Testis (tissue), 3 donors: ENCODE measurements around the gene TREX2. TPM values are rescaled to one million over a fixed set of nuclear protein-coding genes. Genes with fewer than 3 reads are reported as not detected.

Experiments used
- DNase-seq: peaks from one replicate; pipeline ENCODE4 v3.0.0-alpha.2; 2019
- H3K27ac ChIP-seq, 2 donors: fragments of 200-600 bp; sonication (generic); one replicate each; pipeline ENCODE4 v1.5.1; 2019
- H3K27me3 ChIP-seq: fragments of 200-600 bp; sonication (generic); one replicate; pipeline ENCODE4 v1.5.1; 2019
- H3K36me3 ChIP-seq: fragments of 200-600 bp; sonication (generic); one replicate; pipeline ENCODE4 v1.5.1; 2017; ENCODE audit warnings: low read depth; ENCODE audit errors: missing control alignments
- H3K4me1 ChIP-seq: fragments of 200-600 bp; sonication (generic); one replicate; pipeline ENCODE4 v1.5.1; 2019
- H3K4me3 ChIP-seq, 2 donors: fragments of 200-600 bp; sonication (generic); one replicate each; pipeline ENCODE4 v1.5.1; 2017 to 2019
- H3K9me3 ChIP-seq: fragments of 200-600 bp; sonication (generic); one replicate; pipeline ENCODE4 v1.5.1; 2017
- CTCF ChIP-seq, 3 experiments: fragments of 450-650 bp in 2 of 3; fragments of 200-600 bp in 1 of 3; sonication (generic) in 1 of 3; IDR thresholded peaks; one replicate each; pipeline ENCODE4 v1.5.1; 2016 to 2019; ENCODE audit warnings: antibody characterized with exemption in 3 of 3, mild to moderate bottlenecking in 2 of 3, moderate library complexity in 1 of 3
- POLR2A ChIP-seq: fragments of 450-650 bp; IDR thresholded peaks from one replicate; pipeline ENCODE4 v1.6.1; 2017; ENCODE audit warnings: antibody characterized with exemption, mild to moderate bottlenecking, moderate library complexity
- WGBS, 2 donors: methylation state at CpG; one replicate each; pipeline ENCODE4 v1.1.5; 2018; 5-methylcytosine and 5-hydroxymethylcytosine counted together
- intact Hi-C: fragments of 100-400 bp; cut with DNase I; formaldehyde crosslinking; loops from one replicate; pipeline ENCODE4 v1.15.1; 2023; ENCODE audit warnings: low total_unique reads
- polyA plus RNA-seq: library from polyadenylated mRNA; stranded (reverse); fragments of 350-450 nt; fragmentation: Illumina TruSeq; extraction: RNeasy Lipid Tissue Mini Kit (QIAGEN cat#74804); gene quantifications from one replicate; pipeline ENCODE4 v1.2.3, GENCODE V29; 2014; ENCODE audit warnings: low read depth, low replicate concordance; ENCODE audit not compliant: insufficient read depth
- total RNA-seq, 2 donors: library from RNA; depleted of rRNA; stranded (reverse); fragments of >200 nt; gene quantifications; one replicate each; pipeline ENCODE4 v1.2.3, GENCODE V29; 2016

Gene TREX2
- total and polyA plus RNA-seq, 3 donors from 2014 or later, result 0.51 to 7.5 (median 4.0) TPM

DNA sequence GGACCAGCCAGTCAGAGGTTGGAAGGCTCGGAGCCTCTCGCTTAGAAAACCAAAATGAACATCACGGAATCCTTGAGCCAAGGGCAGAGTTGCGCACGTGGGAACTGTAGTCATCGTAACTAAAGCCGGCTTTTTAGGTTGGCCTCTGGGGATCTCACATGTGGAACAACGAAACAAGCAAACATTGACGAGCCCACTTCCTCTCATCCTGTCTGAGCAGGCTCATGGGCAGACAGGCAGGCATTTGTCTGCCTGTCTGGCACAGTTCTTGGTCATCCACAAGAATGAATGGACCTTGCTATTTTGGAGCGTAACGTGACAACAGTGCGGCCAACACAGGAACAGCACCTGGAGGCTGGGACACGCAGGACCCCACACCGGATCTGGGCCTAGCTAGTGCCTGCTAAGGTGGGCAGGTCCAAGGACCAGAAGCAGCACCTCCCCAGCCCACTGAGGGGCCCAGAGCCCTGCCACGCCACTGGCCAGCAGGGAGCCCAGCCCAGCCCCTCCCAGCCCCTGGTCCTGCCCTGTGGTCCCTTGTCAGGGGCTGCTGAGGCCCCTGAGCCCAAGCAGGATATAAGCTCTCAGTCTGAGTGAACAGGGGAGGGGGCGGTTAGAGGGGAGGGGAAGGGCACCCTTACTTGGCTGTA is 9.2 kb upstream of the TREX2 start:
- 95 to 97% methylated on average over 11 to 15 of the region's 16 CpGs for WGBS, 2 donors

DNA sequence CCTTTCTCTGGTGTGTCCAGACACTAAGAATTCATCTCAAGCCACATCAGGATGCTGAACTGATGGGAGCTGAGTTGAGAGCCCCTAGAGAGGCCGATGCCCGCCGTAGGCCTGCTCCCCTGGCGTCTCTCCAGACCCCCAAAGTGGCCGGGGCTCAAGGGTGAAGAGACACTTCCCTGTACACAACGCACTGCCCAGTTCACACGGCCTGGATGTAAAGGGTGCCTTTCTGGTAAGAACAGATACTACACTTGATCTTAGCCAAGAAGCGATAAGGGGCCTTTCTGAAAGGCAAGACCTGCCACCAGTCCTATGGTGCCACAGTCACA is 5.1 kb upstream of the TREX2 start:
- H3K36me3 ChIP-seq, result no peaks in the 10 kb centered on the region
- H3K4me3 ChIP-seq, result no peak overlapping the region
- TF ChIP-seq POLR2A, result no peak
- no peak for TF ChIP-seq CTCF (IDR thresholded peaks at IDR 0.05)
- 88 to 91% methylated on average over 5 to 8 of the region's 8 CpGs for WGBS, 2 donors
- no peak overlapping the region for H3K27ac ChIP-seq
- H3K27me3 ChIP-seq, result no peaks in the 10 kb centered on the region
- DNase-seq, result no peak
- intact Hi-C loops, result no loop called here
- no peaks in the 10 kb centered on the region for H3K9me3 ChIP-seq
- H3K4me1 ChIP-seq, result no peaks in the 10 kb centered on the region

More for the DNA sequence above, 9.2 kb upstream of the TREX2 start:
- no peak for TF ChIP-seq CTCF (IDR thresholded peaks at IDR 0.05)
- TF ChIP-seq POLR2A, result no peak
- no peak for DNase-seq
- H3K4me1 ChIP-seq, result no peaks in the 10 kb centered on the region
- intact Hi-C loops, result no loop called here
- H3K27me3 ChIP-seq, result no peaks in the 10 kb centered on the region
- H3K9me3 ChIP-seq, result no peaks in the 10 kb centered on the region
- H3K36me3 ChIP-seq, result no peaks in the 10 kb centered on the region
- no peak overlapping the region for H3K27ac ChIP-seq
- H3K4me3 ChIP-seq, result no peak overlapping the region

- DNase-seq, result no peak
- Histone ChIP-seq H3K4me1 (no peaks in the 10 kb centered on the region), H3K27me3 (no peaks in the 10 kb centered on the region), H3K4me3 (no peak overlapping the region), H3K36me3 (no peaks in the 10 kb centered on the region), H3K9me3 (no peaks in the 10 kb centered on the region), H3K27ac (no peak overlapping the region)
- TF ChIP-seq POLR2A (no peak), CTCF (IDR thresholded peaks at IDR 0.05) (no peak)
- WGBS, 2 donors, result 91 to 92% methylated on average over 9 to 26 of the region's 26 CpGs
- intact Hi-C loops, result no loop called here
These were observed 4.5 kb upstream of the TREX2 start for GRCh38 chrX:153450114-153450948.

- Histone ChIP-seq H3K27ac (no peak overlapping the region), H3K4me1 (no peaks in the 10 kb centered on the region), H3K9me3 (no peaks in the 10 kb centered on the region), H3K36me3 (no peaks in the 10 kb centered on the region), H3K27me3 (no peaks in the 10 kb centered on the region), H3K4me3 (no peak overlapping the region)
- 94 to 100% methylated on average over 2 to 13 of the region's 15 CpGs for WGBS, 2 donors
- DNase-seq, result no peak
- intact Hi-C loops, result no loop called here
- TF ChIP-seq POLR2A (no peak), CTCF (IDR thresholded peaks at IDR 0.05) (no peak)
These were observed 3.7 kb upstream of the TREX2 start for GRCh38 chrX:153449368-153450113.
